GM12878 (cell line): Measurements from ENCODE around the gene WBP2NL. TPM values are rescaled to one million over a fixed set of nuclear protein-coding genes. Genes with fewer than 3 reads are reported as not detected.

ENCODE experiments used
- ATF7 ChIP-seq: fragments of 450-650 bp; IDR thresholded peaks from 2 replicates; pipeline ENCODE4 v1.6.1; 2016; ENCODE audit warnings: low read depth, mild to moderate bottlenecking
- BACH1 ChIP-seq: fragments of 450-650 bp; IDR thresholded peaks from 2 replicates; pipeline ENCODE4 v1.6.1; 2017; ENCODE audit warnings: mild to moderate bottlenecking, borderline replicate concordance
- CBX5 ChIP-seq: sonication (generic); IDR thresholded peaks from 2 replicates; pipeline ENCODE4 v1.6.1; 2016; ENCODE audit warnings: low read depth, moderate library complexity, mild to moderate bottlenecking, inconsistent platforms
- E4F1 ChIP-seq: fragments of 450-650 bp; IDR thresholded peaks from 2 replicates; pipeline ENCODE4 v1.6.1; 2018; ENCODE audit warnings: borderline replicate concordance, mild to moderate bottlenecking; ENCODE audit not compliant: partially characterized antibody
- HCFC1 ChIP-seq: fragments of 150-350 bp; IDR thresholded peaks from 2 replicates; pipeline ENCODE4 v1.6.1; 2014; ENCODE audit warnings: low read length
- NBN ChIP-seq: fragments of 450-650 bp; IDR thresholded peaks from 2 replicates; pipeline ENCODE4 v1.6.1; 2016
- NFIC ChIP-seq: IDR thresholded peaks from 2 replicates; pipeline ENCODE4 v1.6.1; 2012; ENCODE audit warnings: low read depth, mild to moderate bottlenecking, inconsistent platforms, low read length, moderate library complexity
- NR2C2 ChIP-seq: IDR thresholded peaks from 2 replicates; pipeline ENCODE4 v1.6.1; 2011; ENCODE audit warnings: borderline replicate concordance, low read depth; ENCODE audit not compliant: control insufficient read depth, insufficient read length
- RCOR1 ChIP-seq: conservative IDR thresholded peaks from 2 replicates; pipeline ENCODE4 v1.6.1; 2012; ENCODE audit warnings: low read depth, low read length, improper control_type of control experiment
- RELA ChIP-seq: fragments of 450-650 bp; IDR thresholded peaks from 2 replicates; pipeline ENCODE4 v1.8.0; 2014; ENCODE audit warnings: borderline replicate concordance; ENCODE audit not compliant: partially characterized antibody
- REST ChIP-seq: IDR thresholded peaks from 2 replicates; pipeline ENCODE4 v1.6.1; 2012; ENCODE audit warnings: mild to moderate bottlenecking, low read depth, low read length
- SIN3A ChIP-seq: IDR thresholded peaks from 2 replicates; pipeline ENCODE4 v1.6.1; 2012; ENCODE audit warnings: low read depth, low read length, improper control_type of control experiment
- SMAD5 ChIP-seq: IDR thresholded peaks from 2 replicates; pipeline ENCODE4 v1.6.1; 2016; ENCODE audit warnings: antibody characterized with exemption, low read depth
- SREBF2 ChIP-seq: IDR thresholded peaks from 2 replicates; pipeline ENCODE4 v1.6.1; 2012; ENCODE audit warnings: mild to moderate bottlenecking, low read length
- USF1 ChIP-seq: IDR thresholded peaks from 2 replicates; pipeline ENCODE4 v1.6.1; 2011; ENCODE audit warnings: borderline replicate concordance, low read depth, mild to moderate bottlenecking, moderate library complexity, mixed read lengths, low read length; ENCODE audit not compliant: insufficient read depth; ENCODE audit errors: extremely low read length
- ZBTB4 ChIP-seq: fragments of 450-650 bp; formaldehyde crosslinking; IDR thresholded peaks from 2 replicates; pipeline ENCODE4 v1.4.0; 2022; ENCODE audit warnings: mild to moderate bottlenecking, moderate library complexity
- ZNF207 ChIP-seq: fragments of 450-650 bp; IDR thresholded peaks from 2 replicates; pipeline ENCODE4 v1.6.1; 2014; ENCODE audit warnings: antibody characterized with exemption, mild to moderate bottlenecking, borderline replicate concordance
- ZNF217 ChIP-seq: fragments of 450-650 bp; IDR thresholded peaks from 2 replicates; pipeline ENCODE4 v1.6.1; 2017; ENCODE audit warnings: antibody characterized with exemption, mild to moderate bottlenecking
- ZNF24 ChIP-seq: fragments of 450-650 bp; IDR thresholded peaks from 2 replicates; pipeline ENCODE4 v1.6.1; 2017; ENCODE audit warnings: antibody characterized with exemption, mild to moderate bottlenecking
- ZNF274 ChIP-seq: IDR thresholded peaks from one replicate; pipeline ENCODE4 v1.8.0; 2011; ENCODE audit not compliant: insufficient read length, insufficient read depth
- polyA plus RNA-seq, 11 experiments: library from polyadenylated mRNA; depleted of rRNA in 4 of 11; unstranded in 6 of 11; stranded (reverse) in 5 of 11; fragments of >200 nt; fragmentation: Nextera tagmentation in 4 of 11; fragmentation: Illumina TruSeq in 1 of 11; extraction: Ambion mirVana in 4 of 11; extraction: Trizol in 1 of 11; gene quantifications; 1 replicate in 1 of 11; 2 replicates in 10 of 11; pipeline versions ENCODE4 v1.2.1 to v1.2.3, GENCODE V29; 2011 to 2016; ENCODE audit warnings: inconsistent platforms in 2 of 11, missing spikeins in 2 of 11, low read depth in 1 of 11
- total RNA-seq, 4 experiments: library from RNA; depleted of rRNA in 3 of 4; stranded (reverse); fragments of >200 nt in 3 of 4; fragmentation: Illumina TruSeq in 1 of 4; extraction: Trizol in 1 of 4; gene quantifications; 2 replicates each; pipeline versions ENCODE4 v1.2.1 to v1.2.3, GENCODE V29; 2013 to 2021

Gene WBP2NL
- total and polyA plus RNA-seq, 10 of the 15 experiments (the other 5 are each of a cell fraction or from before 2014, with no cell fraction given): 0.46 to 1.9 (median 1.3) TPM

- no peak for TF ChIP-seq ZBTB4 (CRISPR knock-in tag)
- TF ChIP-seq REST: no peak
- no peak for TF ChIP-seq NR2C2
- TF ChIP-seq HCFC1: peak; percentile 42; the same call in 1 of the 2 replicates
- TF ChIP-seq ZNF24: no peak
- TF ChIP-seq USF1: peak; percentile 94
- TF ChIP-seq SMAD5: 0 out of 2 replicates have a peak, but pooled peaks have one; percentile 64
- no peak for TF ChIP-seq BACH1
- TF ChIP-seq SREBF2: no peak
- TF ChIP-seq NBN: peak; percentile 36; the same call in 1 of the 2 replicates
- no peak for TF ChIP-seq SIN3A
- 0 out of 2 replicates have a peak, but pooled peaks have one; percentile 60 for TF ChIP-seq CBX5
- TF ChIP-seq ZNF207: no peak
- no peak for TF ChIP-seq NFIC
- TF ChIP-seq E4F1: no peak
- TF ChIP-seq ZNF217: no peak
- peak; percentile 52 for TF ChIP-seq RELA
- no peak for TF ChIP-seq RCOR1
- TF ChIP-seq ZNF274: no peak
- peak; percentile 89 for TF ChIP-seq ATF7
Observed at GRCh38 chr22:41998361-41999261, at the start of gene WBP2NL (continued).
